Gastroesophageal sphincter (tissue), 4 donors: ENCODE measurements around the gene LPP. TPM values are rescaled to one million over a fixed set of nuclear protein-coding genes. Genes with fewer than 3 reads are reported as not detected.

Experiments
- ATAC-seq: fragments of 150-250 bp; one replicate; pipeline ENCODE4 v1.9.1; 2016; ENCODE audit warnings: mild to moderate bottlenecking, moderate library complexity
- H3K27ac ChIP-seq, 4 donors: fragments of 200-600 bp; sonication (generic) in 3 of 4; 1 replicate in 3 of 4; 2 replicates in 1 of 4; pipeline ENCODE4 v1.5.1; 2016 to 2019
- H3K27me3 ChIP-seq: fragments of 200-600 bp; sonication (generic); one replicate; pipeline ENCODE4 v1.5.1; 2019
- H3K36me3 ChIP-seq, 2 donors: fragments of 200-600 bp; sonication (generic); one replicate each; pipeline ENCODE4 v1.5.1; 2019; ENCODE audit warnings: control low read depth in 1 of 2
- H3K4me1 ChIP-seq, 3 donors: fragments of 200-600 bp; sonication (generic); 1 replicate in 2 of 3; 2 replicates in 1 of 3; pipeline ENCODE4 v1.5.1; 2016 to 2019; ENCODE audit warnings: control low read depth in 2 of 3
- H3K4me3 ChIP-seq, 2 donors: fragments of 200-600 bp; sonication (generic); one replicate each; pipeline ENCODE4 v1.5.1; 2019; ENCODE audit warnings: mild to moderate bottlenecking in 1 of 2, moderate library complexity in 1 of 2
- H3K9me3 ChIP-seq, 3 donors: fragments of 200-600 bp; sonication (generic); one replicate each; pipeline ENCODE4 v1.5.1; 2017 to 2019; ENCODE audit warnings: control low read depth in 2 of 3
- EP300 ChIP-seq: sonication (generic); formaldehyde crosslinking; IDR thresholded peaks from one replicate; pipeline ENCODE4 v1.6.1; 2017; ENCODE audit warnings: antibody characterized with exemption, mild to moderate bottlenecking
- POLR2A ChIP-seq, 2 donors: fragments of 450-650 bp; IDR thresholded peaks; one replicate each; pipeline ENCODE4 v1.6.1; 2017; ENCODE audit warnings: antibody characterized with exemption in 2 of 2, mild to moderate bottlenecking in 2 of 2, moderate library complexity in 1 of 2
- POLR2AphosphoS5 ChIP-seq: sonication (generic); formaldehyde crosslinking; IDR thresholded peaks from one replicate; pipeline ENCODE4 v1.6.1; 2017; ENCODE audit warnings: antibody characterized with exemption
- WGBS, 2 donors: methylation state at CpG; one replicate each; pipeline ENCODE4 v1.1.5; 2018; ENCODE audit warnings: low coverage in 1 of 2; 5-methylcytosine and 5-hydroxymethylcytosine counted together
- total RNA-seq, 4 donors: library from RNA; depleted of rRNA; stranded (reverse); fragments of >200 nt; gene quantifications; one replicate each; pipeline ENCODE4 v1.1.0, GENCODE V29; 2016
- TF ChIP-seq, protein P1 (sequence below), 4 experiments: fragments of 200-600 bp in 2 of 4; fragments of 450-650 bp in 2 of 4; sonication (generic) in 1 of 4; IDR thresholded peaks; one replicate each; pipeline ENCODE4 v1.5.1; 2017 to 2019; ENCODE audit warnings: antibody characterized with exemption in 4 of 4, mild to moderate bottlenecking in 2 of 4, moderate library complexity in 2 of 4

LPP gene
- total RNA-seq, 4 donors from 2014 or later = 1,243 to 2,297 (median 2,164) TPM

DNA sequence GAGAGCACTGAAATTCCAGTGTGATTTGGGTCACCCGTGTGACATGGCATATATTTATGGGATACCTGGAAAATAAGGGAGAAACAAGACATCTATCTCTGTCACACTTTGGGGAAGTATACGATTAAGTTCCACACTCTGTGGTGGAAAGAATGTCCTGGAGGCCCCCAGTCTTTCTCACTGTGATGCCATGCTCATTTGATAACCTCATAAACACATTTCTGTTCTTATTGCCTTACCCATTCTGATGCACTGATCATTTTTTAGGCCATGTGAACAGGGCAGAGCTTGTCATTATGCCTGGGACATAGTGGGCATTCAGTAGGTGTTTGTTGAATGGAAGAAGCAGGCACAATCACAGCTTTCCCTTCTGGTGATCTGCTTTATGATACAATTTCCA is 668.5 kb downstream of the LPP start:
- no peaks in the 10 kb centered on the region for H3K9me3 ChIP-seq
- peaks cover 2 to 81% (median 23%) of the 10 kb centered on the region in 3 donors for H3K4me1 ChIP-seq
- H3K4me3 ChIP-seq = no peak overlapping the region
- H3K36me3 ChIP-seq = no peaks in the 10 kb centered on the region
- peak overlapping the region in 2 of 4 donors; percentile 7 to 8 for H3K27ac ChIP-seq
- TF ChIP-seq, protein P1, sequence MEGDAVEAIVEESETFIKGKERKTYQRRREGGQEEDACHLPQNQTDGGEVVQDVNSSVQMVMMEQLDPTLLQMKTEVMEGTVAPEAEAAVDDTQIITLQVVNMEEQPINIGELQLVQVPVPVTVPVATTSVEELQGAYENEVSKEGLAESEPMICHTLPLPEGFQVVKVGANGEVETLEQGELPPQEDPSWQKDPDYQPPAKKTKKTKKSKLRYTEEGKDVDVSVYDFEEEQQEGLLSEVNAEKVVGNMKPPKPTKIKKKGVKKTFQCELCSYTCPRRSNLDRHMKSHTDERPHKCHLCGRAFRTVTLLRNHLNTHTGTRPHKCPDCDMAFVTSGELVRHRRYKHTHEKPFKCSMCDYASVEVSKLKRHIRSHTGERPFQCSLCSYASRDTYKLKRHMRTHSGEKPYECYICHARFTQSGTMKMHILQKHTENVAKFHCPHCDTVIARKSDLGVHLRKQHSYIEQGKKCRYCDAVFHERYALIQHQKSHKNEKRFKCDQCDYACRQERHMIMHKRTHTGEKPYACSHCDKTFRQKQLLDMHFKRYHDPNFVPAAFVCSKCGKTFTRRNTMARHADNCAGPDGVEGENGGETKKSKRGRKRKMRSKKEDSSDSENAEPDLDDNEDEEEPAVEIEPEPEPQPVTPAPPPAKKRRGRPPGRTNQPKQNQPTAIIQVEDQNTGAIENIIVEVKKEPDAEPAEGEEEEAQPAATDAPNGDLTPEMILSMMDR (IDR thresholded peaks at IDR 0.05) = no peak
- TF ChIP-seq POLR2A (IDR thresholded peaks at IDR 0.05) = no peak
- no peak for TF ChIP-seq EP300
- TF ChIP-seq POLR2AphosphoS5 = no peak
- WGBS, 2 donors = 67 to 88% methylated on average over 2 of the region's 2 CpGs
- no peak for ATAC-seq
- H3K27me3 ChIP-seq = no peaks in the 10 kb centered on the region

DNA sequence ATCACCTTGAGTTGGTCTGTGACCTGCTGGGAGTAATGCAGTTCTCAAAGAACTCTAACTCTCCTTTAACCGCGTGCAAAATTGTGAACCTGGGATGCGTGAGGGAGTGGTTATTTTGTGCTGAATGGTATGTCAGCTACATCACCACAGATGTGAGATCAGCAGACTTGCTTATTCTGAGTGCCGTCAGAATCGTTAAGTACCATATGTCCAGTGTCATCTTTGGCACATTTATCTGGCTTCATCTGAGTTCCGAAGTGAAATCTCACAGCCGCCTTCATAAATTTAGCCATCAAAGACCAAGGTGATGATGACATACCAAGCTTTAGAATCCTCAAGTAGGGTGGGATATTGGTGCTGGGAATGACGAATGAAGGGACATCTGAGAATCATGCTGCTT is 670.6 kb downstream of the LPP start:
- WGBS, 2 donors = 54 to 87% methylated on average over 8 of the region's 8 CpGs
- no peaks in the 10 kb centered on the region for H3K36me3 ChIP-seq
- TF ChIP-seq, protein P1 (IDR thresholded peaks at IDR 0.05) = no peak
- TF ChIP-seq POLR2AphosphoS5 (no peak), POLR2A (IDR thresholded peaks at IDR 0.05) (no peak), EP300 (no peak)
- no peak overlapping the region for H3K4me3 ChIP-seq
- H3K4me1 ChIP-seq = peaks cover 3 to 71% (median 16%) of the 10 kb centered on the region in 3 donors
- no peaks in the 10 kb centered on the region for H3K9me3 ChIP-seq
- H3K27me3 ChIP-seq = no peaks in the 10 kb centered on the region
- no peak for ATAC-seq
- no peak overlapping the region for H3K27ac ChIP-seq

DNA sequence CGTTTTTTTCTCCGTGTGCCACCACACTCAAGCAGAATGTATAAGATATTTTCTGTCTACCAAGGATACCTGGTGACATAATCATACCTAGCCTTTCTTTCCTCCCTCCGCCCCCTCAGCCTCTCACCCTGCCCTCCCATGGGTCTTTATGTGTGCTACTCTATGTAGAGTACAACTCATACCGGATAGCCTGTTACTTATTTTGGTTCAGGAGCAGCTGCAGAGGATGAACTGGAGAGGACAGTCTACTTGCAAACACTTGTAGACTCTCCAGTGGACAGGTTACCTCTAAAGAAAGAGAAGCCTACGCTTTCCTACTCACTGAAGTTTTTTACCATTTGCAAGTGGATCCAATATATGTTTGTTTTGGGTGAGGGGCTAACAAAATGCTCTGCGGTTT is 671.9 kb downstream of the LPP start:
- Histone ChIP-seq H3K36me3 (no peaks in the 10 kb centered on the region), H3K27me3 (no peaks in the 10 kb centered on the region), H3K4me3 (no peak overlapping the region), H3K27ac (no peak overlapping the region), H3K4me1 (peaks cover 3 to 64% (median 4%) of the 10 kb centered on the region in 3 donors), H3K9me3 (no peaks in the 10 kb centered on the region)
- ATAC-seq = no peak
- 89 to 92% methylated on average over 4 to 6 of the region's 6 CpGs for WGBS, 2 donors
- TF ChIP-seq, protein P1 (IDR thresholded peaks at IDR 0.05) = no peak
- TF ChIP-seq POLR2A (IDR thresholded peaks at IDR 0.05) (no peak), POLR2AphosphoS5 (no peak), EP300 (no peak)

DNA sequence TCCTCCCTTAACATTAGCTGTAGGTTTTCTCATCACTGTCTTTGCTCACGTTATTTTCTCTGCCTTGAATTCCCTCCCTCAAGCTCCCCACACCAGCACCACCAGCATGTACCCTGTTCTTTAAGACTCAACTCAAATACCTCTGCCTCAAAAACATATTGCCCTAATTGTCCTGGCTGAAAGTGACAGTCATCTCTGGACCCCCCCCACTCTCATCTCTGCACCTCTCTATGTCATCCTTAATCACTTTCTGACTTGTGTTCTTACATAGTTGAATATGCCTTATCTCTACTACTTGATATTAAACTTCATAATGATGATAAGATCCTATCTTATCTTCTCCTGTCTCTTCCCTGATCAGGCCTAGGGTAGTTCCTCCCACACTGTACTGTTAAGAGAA is 672.6 kb downstream of the LPP start:
- 85 to 100% methylated on average over 1 of the region's 1 CpG for WGBS, 2 donors
- TF ChIP-seq, protein P1 (IDR thresholded peaks at IDR 0.05) = no peak
- no peak overlapping the region for H3K4me3 ChIP-seq
- ATAC-seq = no peak
- no peaks in the 10 kb centered on the region for H3K36me3 ChIP-seq
- peaks cover 3 to 65% (median 4%) of the 10 kb centered on the region in 3 donors for H3K4me1 ChIP-seq
- no peaks in the 10 kb centered on the region for H3K27me3 ChIP-seq
- no peaks in the 10 kb centered on the region for H3K9me3 ChIP-seq
- H3K27ac ChIP-seq = no peak overlapping the region

DNA sequence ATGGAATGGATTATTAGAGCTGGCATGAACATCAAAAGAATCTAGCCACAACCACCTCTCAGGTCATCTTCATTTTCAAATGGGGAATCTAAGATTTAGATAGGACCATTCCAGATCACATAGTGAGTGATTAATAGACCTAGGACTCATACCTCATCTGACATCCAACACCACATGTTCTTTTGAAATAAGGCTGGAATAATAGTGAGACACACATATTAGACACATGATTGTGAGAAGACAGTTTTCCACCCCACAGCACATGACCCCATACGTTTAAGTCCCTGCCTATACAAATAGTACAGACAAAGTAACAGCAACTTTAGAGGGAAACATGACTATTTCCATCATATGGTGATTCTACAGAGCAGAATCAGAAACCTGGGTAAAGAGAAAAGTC is 673.1 kb downstream of the LPP start:
- H3K9me3 ChIP-seq = no peaks in the 10 kb centered on the region
- no peak for ATAC-seq
- 44% methylated on average over 1 of the region's 1 CpG; no CpG with 5 or more reads in 1 of the 2 donors for WGBS, 2 donors
- peak overlapping the region in 1 of 4 donors; percentile 5 for H3K27ac ChIP-seq
- no peaks in the 10 kb centered on the region for H3K36me3 ChIP-seq
- H3K4me1 ChIP-seq = peaks cover 0 to 60% (median 3%) of the 10 kb centered on the region in 3 donors
- TF ChIP-seq EP300 = no peak
- no peak overlapping the region for H3K4me3 ChIP-seq
- H3K27me3 ChIP-seq = no peaks in the 10 kb centered on the region
